ENCODE data around the gene EMID1.

Gene EMID1

DNA sequence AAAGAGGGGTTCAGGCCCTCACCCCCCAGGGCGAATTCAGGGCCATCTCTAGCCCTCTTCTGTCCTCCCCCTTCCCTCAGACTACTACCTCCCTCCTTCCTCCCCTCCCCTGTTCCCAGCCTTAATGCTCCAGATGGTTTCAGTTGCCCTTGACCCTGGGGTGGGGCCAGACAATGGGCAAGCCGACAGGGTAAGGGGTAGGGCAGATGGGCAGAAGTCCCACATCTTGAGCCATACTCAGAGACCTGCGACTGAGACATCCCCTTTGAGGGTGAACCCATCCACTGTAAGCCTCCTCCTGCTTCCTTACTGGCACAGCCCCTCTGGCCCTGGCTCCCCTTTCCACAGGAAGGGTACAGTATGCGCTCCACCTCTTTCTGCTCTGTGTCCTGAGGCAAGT lies 60.2 kb downstream of the EMID1 start:
- peaks cover 3% of the 10 kb centered on the region for H3K27me3 Mint-ChIP-seq (ENCODE audit: low read depth)
- H3K9me3 Mint-ChIP-seq = no peaks in the 10 kb centered on the region
- peaks cover 22% of the 10 kb centered on the region for H3K36me3 Mint-ChIP-seq (ENCODE audit: low read depth)
- peaks cover 26% of the 10 kb centered on the region for H3K4me1 Mint-ChIP-seq (ENCODE audit: low read depth)
- peak overlapping the region; percentile 18 for H3K4me3 Mint-ChIP-seq
- H3K27ac Mint-ChIP-seq = no peak overlapping the region

- peaks cover 3% of the 10 kb centered on the region for H3K27me3 Mint-ChIP-seq (ENCODE audit: low read depth)
- H3K27ac Mint-ChIP-seq = peak overlapping the region; percentile 95
- peak overlapping the region; percentile 92 for H3K4me3 Mint-ChIP-seq
- peaks cover 32% of the 10 kb centered on the region for H3K4me1 Mint-ChIP-seq (ENCODE audit: low read depth)
- peaks cover 27% of the 10 kb centered on the region for H3K36me3 Mint-ChIP-seq (ENCODE audit: low read depth)
- H3K9me3 Mint-ChIP-seq = no peaks in the 10 kb centered on the region
Observed at GRCh38 chr22:29266564-29267461, 61.1 kb downstream of the EMID1 start.

GRCh38 chr22:29267462-29267857 lies 61.8 kb downstream of the EMID1 start:
- H3K4me1 Mint-ChIP-seq (ENCODE audit: low read depth) = peaks cover 38% of the 10 kb centered on the region
- H3K9me3 Mint-ChIP-seq = no peaks in the 10 kb centered on the region
- H3K27ac Mint-ChIP-seq = peak overlapping the region; percentile 95
- H3K27me3 Mint-ChIP-seq (ENCODE audit: low read depth) = peaks cover 3% of the 10 kb centered on the region
- peaks cover 31% of the 10 kb centered on the region for H3K36me3 Mint-ChIP-seq (ENCODE audit: low read depth)
- peak overlapping the region; percentile 92 for H3K4me3 Mint-ChIP-seq

GRCh38 chr22:29267858-29268510 lies 62.3 kb downstream of the EMID1 start, which contains the start of the genes EWSR1 and RHBDD3:
Gene EWSR1, plus strand, starts transcription at chr22:29268268. Its CDS starts 69 bp downstream, at chr22:29268337.
Gene RHBDD3, minus strand, starts transcription at chr22:29267981. Its CDS starts 2,355 bp downstream, at chr22:29265626.
- H3K27ac Mint-ChIP-seq = peak within 1 kb of the TSS; percentile 95
- peaks cover 3% of the 10 kb centered on the region for H3K27me3 Mint-ChIP-seq (ENCODE audit: low read depth)
- H3K4me1 Mint-ChIP-seq (ENCODE audit: low read depth) = peaks cover 38% of the 10 kb centered on the region
- peaks cover 33% of the 10 kb centered on the region for H3K36me3 Mint-ChIP-seq (ENCODE audit: low read depth)
- peak within 1 kb of the TSS; percentile 92 for H3K4me3 Mint-ChIP-seq
- H3K9me3 Mint-ChIP-seq = no peaks in the 10 kb centered on the region

GRCh38 chr22:29268511-29269229 lies 63.0 kb downstream of the EMID1 start:
- Mint-ChIP-seq H3K9me3 (no peaks in the 10 kb centered on the region), H3K4me3 (peak overlapping the region; percentile 92), H3K27me3 (ENCODE audit: low read depth) (peaks cover 3% of the 10 kb centered on the region), H3K36me3 (ENCODE audit: low read depth) (peaks cover 40% of the 10 kb centered on the region), H3K27ac (peak overlapping the region; percentile 95), H3K4me1 (ENCODE audit: low read depth) (peaks cover 44% of the 10 kb centered on the region)

DNA sequence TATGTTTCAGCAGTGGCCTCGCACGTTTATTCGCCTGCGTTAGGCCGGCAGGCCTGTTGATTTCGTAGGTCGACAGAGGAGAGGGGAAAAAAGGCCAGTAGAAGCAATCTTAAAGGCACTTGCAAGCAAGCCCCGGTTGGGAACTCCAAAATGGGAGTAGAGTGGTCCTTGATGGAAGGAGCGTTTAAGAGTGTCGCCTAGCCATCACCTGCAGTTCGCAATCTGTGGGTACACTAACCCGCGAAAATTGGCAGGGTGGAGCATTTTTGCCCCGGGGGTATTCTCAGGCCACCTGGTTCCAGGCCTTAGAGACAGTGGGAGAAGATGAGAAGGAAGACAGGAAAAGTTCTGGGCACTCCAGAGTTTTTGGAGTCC lies 63.5 kb downstream of the EMID1 start:
- Mint-ChIP-seq H3K4me1 (ENCODE audit: low read depth) (peaks cover 45% of the 10 kb centered on the region), H3K27ac (peak overlapping the region; percentile 95), H3K27me3 (ENCODE audit: low read depth) (peaks cover 3% of the 10 kb centered on the region), H3K9me3 (no peaks in the 10 kb centered on the region), H3K36me3 (ENCODE audit: low read depth) (peaks cover 46% of the 10 kb centered on the region), H3K4me3 (peak overlapping the region; percentile 92)

- Mint-ChIP-seq H3K4me3 (peak overlapping the region; percentile 92), H3K27me3 (ENCODE audit: low read depth) (peaks cover 3% of the 10 kb centered on the region), H3K27ac (peak overlapping the region; percentile 95), H3K4me1 (ENCODE audit: low read depth) (peaks cover 49% of the 10 kb centered on the region), H3K36me3 (ENCODE audit: low read depth) (peaks cover 51% of the 10 kb centered on the region), H3K9me3 (no peaks in the 10 kb centered on the region)
Observed at GRCh38 chr22:29269731-29270474, 64.2 kb downstream of the EMID1 start.

GRCh38 chr22:29270475-29271271 lies 65.0 kb downstream of the EMID1 start:
- Mint-ChIP-seq H3K9me3 (no peaks in the 10 kb centered on the region), H3K27me3 (ENCODE audit: low read depth) (peaks cover 3% of the 10 kb centered on the region), H3K4me3 (peak overlapping the region; percentile 92), H3K36me3 (ENCODE audit: low read depth) (peaks cover 58% of the 10 kb centered on the region), H3K27ac (peak overlapping the region; percentile 3), H3K4me1 (ENCODE audit: low read depth) (peaks cover 55% of the 10 kb centered on the region)

DNA sequence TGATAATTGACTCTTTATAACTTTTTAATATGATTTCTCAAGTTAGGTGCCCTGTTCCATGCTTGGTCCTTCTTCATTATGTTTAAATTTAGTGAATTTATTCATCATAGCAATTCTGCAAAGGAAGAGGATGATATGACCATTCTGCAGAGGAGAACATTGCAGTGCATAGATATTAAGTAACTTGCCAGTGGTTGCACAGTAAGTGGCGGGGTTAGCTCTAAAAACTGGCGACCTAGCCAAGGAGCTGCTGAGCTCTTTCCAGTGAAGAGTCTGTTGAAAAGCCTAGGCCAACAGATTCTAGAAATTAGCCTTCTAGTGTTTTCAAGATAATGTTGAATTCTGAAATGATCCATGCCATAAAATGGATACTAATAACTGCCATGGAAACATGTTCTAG lies 66.9 kb downstream of the EMID1 start:
- Mint-ChIP-seq H3K27ac (no peak overlapping the region), H3K4me3 (no peak overlapping the region), H3K9me3 (no peaks in the 10 kb centered on the region), H3K36me3 (ENCODE audit: low read depth) (peaks cover 72% of the 10 kb centered on the region), H3K27me3 (ENCODE audit: low read depth) (peaks cover 3% of the 10 kb centered on the region), H3K4me1 (ENCODE audit: low read depth) (peaks cover 55% of the 10 kb centered on the region)

GRCh38 chr22:29275167-29275566 lies 69.5 kb downstream of the EMID1 start:
- no peaks in the 10 kb centered on the region for H3K27me3 Mint-ChIP-seq (ENCODE audit: low read depth)
- H3K4me3 Mint-ChIP-seq = no peak overlapping the region
- no peak overlapping the region for H3K27ac Mint-ChIP-seq
- H3K36me3 Mint-ChIP-seq (ENCODE audit: low read depth) = peaks cover 76% of the 10 kb centered on the region
- H3K4me1 Mint-ChIP-seq (ENCODE audit: low read depth) = peaks cover 53% of the 10 kb centered on the region
- no peaks in the 10 kb centered on the region for H3K9me3 Mint-ChIP-seq

DNA sequence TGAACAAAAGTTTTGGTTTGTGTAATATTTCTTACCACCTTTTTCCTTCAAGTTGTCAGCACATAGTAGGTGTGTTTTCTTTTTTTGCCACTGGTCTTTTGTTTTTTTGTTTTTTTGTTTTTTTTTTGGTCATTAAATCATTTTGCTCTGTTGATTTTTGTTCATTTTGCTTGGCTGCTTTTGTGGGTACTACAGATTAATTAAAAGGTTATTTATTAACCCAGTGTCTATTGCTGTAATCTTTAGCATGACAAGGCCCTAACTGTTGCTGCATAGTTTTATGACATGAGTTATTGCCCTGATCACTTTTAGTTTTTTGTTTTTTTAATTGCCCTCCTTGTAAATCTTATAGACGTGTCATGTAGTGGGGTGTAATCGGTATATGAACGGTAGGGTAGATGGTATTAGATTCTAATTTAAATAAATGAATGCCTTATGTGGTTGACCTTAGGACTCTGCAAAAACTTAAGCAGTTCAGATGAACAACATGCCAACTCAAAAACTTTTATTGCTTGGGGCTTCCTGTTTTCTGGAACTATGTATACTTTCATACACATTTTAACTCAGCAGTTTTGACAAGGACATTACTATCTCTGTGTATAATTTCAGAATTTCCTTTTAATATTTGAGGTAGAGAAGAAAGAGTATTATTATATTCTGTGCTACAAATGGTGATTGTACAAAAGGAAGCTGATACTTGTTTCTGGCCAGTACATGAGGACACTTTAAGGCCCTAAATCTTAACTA lies 70.3 kb downstream of the EMID1 start:
- peaks cover 76% of the 10 kb centered on the region for H3K36me3 Mint-ChIP-seq (ENCODE audit: low read depth)
- H3K4me1 Mint-ChIP-seq (ENCODE audit: low read depth) = peaks cover 45% of the 10 kb centered on the region

DNA sequence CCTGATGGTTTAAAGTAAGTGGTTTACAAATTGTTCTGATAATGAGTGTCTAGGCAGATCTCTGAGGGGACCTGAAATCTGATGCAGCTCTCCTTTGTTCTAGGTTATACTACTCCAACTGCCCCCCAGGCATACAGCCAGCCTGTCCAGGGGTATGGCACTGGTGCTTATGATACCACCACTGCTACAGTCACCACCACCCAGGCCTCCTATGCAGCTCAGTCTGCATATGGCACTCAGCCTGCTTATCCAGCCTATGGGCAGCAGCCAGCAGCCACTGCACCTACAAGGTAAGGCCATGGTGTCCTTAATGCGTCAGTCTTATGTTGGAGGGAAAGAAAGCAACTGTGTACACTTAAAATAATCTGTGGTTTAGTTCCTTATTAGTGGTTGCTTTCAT lies 72.2 kb downstream of the EMID1 start:
- H3K27ac Mint-ChIP-seq = no peak overlapping the region
- no peak overlapping the region for H3K4me3 Mint-ChIP-seq
- H3K9me3 Mint-ChIP-seq = no peaks in the 10 kb centered on the region
- H3K36me3 Mint-ChIP-seq (ENCODE audit: low read depth) = peaks cover 75% of the 10 kb centered on the region
- H3K27me3 Mint-ChIP-seq (ENCODE audit: low read depth) = no peaks in the 10 kb centered on the region
- peaks cover 36% of the 10 kb centered on the region for H3K4me1 Mint-ChIP-seq (ENCODE audit: low read depth)

More for the DNA sequence above, 70.3 kb downstream of the EMID1 start:
- H3K4me3 Mint-ChIP-seq = no peak overlapping the region
- H3K27me3 Mint-ChIP-seq (ENCODE audit: low read depth) = no peaks in the 10 kb centered on the region
- H3K9me3 Mint-ChIP-seq = no peaks in the 10 kb centered on the region
- no peak overlapping the region for H3K27ac Mint-ChIP-seq

GRCh38 chr22:29284196-29284595 lies 78.5 kb downstream of the EMID1 start:
- Mint-ChIP-seq H3K4me3 (no peak overlapping the region), H3K36me3 (ENCODE audit: low read depth) (peaks cover 59% of the 10 kb centered on the region), H3K27me3 (ENCODE audit: low read depth) (no peaks in the 10 kb centered on the region), H3K4me1 (ENCODE audit: low read depth) (peaks cover 10% of the 10 kb centered on the region), H3K9me3 (no peaks in the 10 kb centered on the region), H3K27ac (no peak overlapping the region)

All from T-helper 1 cell treated with Interleukin-12 subunit alpha and Interleukin-12 subunit beta and Interleukin-4 antibody, amounts not matched to agents 30 μg/mL and 1 μg/mL, for 36 hours (primary cell).